ENCODE measurements around the gene ATP1A1. TPM values are rescaled to one million over a fixed set of nuclear protein-coding genes. Genes with fewer than 3 reads are reported as not detected.
A peak's percentile ranks its signal among the peaks of the same experiment; 100 is the strongest.

Gene ATP1A1
- total RNA-seq, 1 experiment from 2014 or later = 931 TPM

DNA sequence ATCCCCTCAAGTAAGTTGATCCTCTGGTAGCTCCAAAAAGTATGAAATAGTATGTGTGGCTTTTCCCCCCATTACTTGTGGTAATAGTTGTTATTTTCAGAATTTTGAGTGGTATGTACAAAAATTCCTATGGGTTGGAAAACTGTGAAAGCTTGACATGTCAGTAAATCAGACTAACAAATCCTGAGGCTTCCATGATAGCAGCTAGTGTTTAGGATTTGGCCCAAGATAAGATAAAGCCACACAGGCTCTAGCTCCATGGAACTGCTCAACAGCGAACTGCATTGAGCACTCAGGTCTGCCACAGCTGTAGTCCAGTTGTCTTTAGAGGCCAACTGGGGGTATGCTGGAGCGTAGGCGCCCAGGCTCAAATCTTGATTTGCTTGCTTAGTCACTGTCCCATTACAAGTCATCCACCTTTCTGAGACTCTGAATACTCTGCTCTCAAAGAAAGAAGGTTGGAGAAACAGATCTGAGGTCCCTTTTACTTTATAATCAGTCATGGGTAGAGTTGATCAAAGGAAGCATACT is 28.7 kb downstream of the ATP1A1 start:
- Histone ChIP-seq H3K27ac (ENCODE audit: low read length) (peak overlapping the region; percentile 53), H3K79me2 (ENCODE audit: low read length) (no peaks in the 10 kb centered on the region), H4K20me1 (ENCODE audit: insufficient read depth, low read depth, low read length) (peaks cover 82% of the 10 kb centered on the region), H3K4me2 (ENCODE audit: low read depth, low read length, poor library complexity, severe bottlenecking) (no peak overlapping the region), H3K36me3 (ENCODE audit: insufficient read depth, low read length) (peaks cover 97% of the 10 kb centered on the region), H3K4me3 (ENCODE audit: low read length) (no peak overlapping the region), H3K4me1 (ENCODE audit: low read length) (peaks cover under 1% of the 10 kb centered on the region; the same call in 1 of the 2 replicates), H3K27me3 (ENCODE audit: low read length) (no peaks in the 10 kb centered on the region), H3K9me3 (ENCODE audit: low read length) (no peaks in the 10 kb centered on the region), H2AFZ (ENCODE audit: low read length) (no peak overlapping the region), H3K9me2 (replicated peaks; ENCODE audit: insufficient read depth, low read length) (no peaks in the 10 kb centered on the region), H3K9ac (ENCODE audit: low read length) (no peak overlapping the region)
- DNase-seq = no peak

- no peak overlapping the region for H3K9ac ChIP-seq (ENCODE audit: low read length)
- no peak overlapping the region for H3K4me3 ChIP-seq (ENCODE audit: low read length)
- peaks cover 77% of the 10 kb centered on the region for H4K20me1 ChIP-seq (ENCODE audit: insufficient read depth, low read depth, low read length)
- H3K27me3 ChIP-seq (ENCODE audit: low read length) = no peaks in the 10 kb centered on the region
- no peaks in the 10 kb centered on the region for H3K79me2 ChIP-seq (ENCODE audit: low read length)
- no peaks in the 10 kb centered on the region for H3K9me2 ChIP-seq (replicated peaks; ENCODE audit: insufficient read depth, low read length)
- no peak overlapping the region for H3K4me2 ChIP-seq (ENCODE audit: low read depth, low read length, poor library complexity, severe bottlenecking)
- H3K4me1 ChIP-seq (ENCODE audit: low read length) = no peaks in the 10 kb centered on the region; the same call in 1 of the 2 replicates
- peaks cover 97% of the 10 kb centered on the region for H3K36me3 ChIP-seq (ENCODE audit: insufficient read depth, low read length)
- DNase-seq = no peak
- H2AFZ ChIP-seq (ENCODE audit: low read length) = no peak overlapping the region
- H3K9me3 ChIP-seq (ENCODE audit: low read length) = no peaks in the 10 kb centered on the region
- H3K27ac ChIP-seq (ENCODE audit: low read length) = peak overlapping the region; percentile 53
These were observed 29.3 kb downstream of the ATP1A1 start for GRCh38 chr1:116402333-116402732.

- Histone ChIP-seq H3K4me1 (ENCODE audit: low read length) (no peaks in the 10 kb centered on the region; the same call in 1 of the 2 replicates), H3K4me3 (ENCODE audit: low read length) (no peak overlapping the region), H2AFZ (ENCODE audit: low read length) (no peak overlapping the region), H3K9ac (ENCODE audit: low read length) (no peak overlapping the region), H3K27ac (ENCODE audit: low read length) (0 out of 2 replicates have a peak overlapping the region, but pooled peaks have one; percentile 53), H3K9me2 (replicated peaks; ENCODE audit: insufficient read depth, low read length) (no peaks in the 10 kb centered on the region), H3K79me2 (ENCODE audit: low read length) (no peaks in the 10 kb centered on the region), H3K4me2 (ENCODE audit: low read depth, low read length, poor library complexity, severe bottlenecking) (no peak overlapping the region), H3K27me3 (ENCODE audit: low read length) (no peaks in the 10 kb centered on the region), H3K9me3 (ENCODE audit: low read length) (no peaks in the 10 kb centered on the region), H4K20me1 (ENCODE audit: insufficient read depth, low read depth, low read length) (peaks cover 65% of the 10 kb centered on the region), H3K36me3 (ENCODE audit: insufficient read depth, low read length) (peaks cover 94% of the 10 kb centered on the region)
- DNase-seq = no peak
These were observed 30.6 kb downstream of the ATP1A1 start for GRCh38 chr1:116403496-116404136.

DNA sequence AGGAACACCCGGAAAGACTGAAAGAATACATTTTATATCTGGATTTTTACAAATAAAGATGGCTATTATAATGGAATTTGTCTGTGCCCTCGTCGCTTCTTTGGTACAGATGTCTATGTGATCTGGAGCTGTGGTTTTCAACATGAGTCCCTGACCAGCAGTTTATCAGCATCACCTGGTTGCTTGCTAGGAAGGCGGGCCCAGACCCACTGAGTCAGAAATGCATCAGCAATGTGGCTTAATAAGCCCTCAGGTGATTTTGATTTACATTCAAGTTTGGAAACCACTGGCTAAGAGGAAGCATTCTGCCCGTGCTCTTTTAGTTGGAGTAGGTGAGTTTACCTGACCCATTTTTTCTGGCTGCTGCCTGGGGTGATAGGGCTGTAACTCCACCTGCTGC is 31.7 kb downstream of the ATP1A1 start:
- no peak overlapping the region for H3K9ac ChIP-seq (ENCODE audit: low read length)
- no peak overlapping the region for H3K4me2 ChIP-seq (ENCODE audit: low read depth, low read length, poor library complexity, severe bottlenecking)
- no peak overlapping the region for H2AFZ ChIP-seq (ENCODE audit: low read length)
- peaks cover 83% of the 10 kb centered on the region for H3K36me3 ChIP-seq (ENCODE audit: insufficient read depth, low read length)
- H3K9me2 ChIP-seq (replicated peaks; ENCODE audit: insufficient read depth, low read length) = no peaks in the 10 kb centered on the region
- H3K4me1 ChIP-seq (ENCODE audit: low read length) = no peaks in the 10 kb centered on the region; the same call in 1 of the 2 replicates
- no peak for DNase-seq
- H3K4me3 ChIP-seq (ENCODE audit: low read length) = no peak overlapping the region
- no peaks in the 10 kb centered on the region for H3K79me2 ChIP-seq (ENCODE audit: low read length)
- peak overlapping the region; percentile 52 for H3K27ac ChIP-seq (ENCODE audit: low read length)
- no peaks in the 10 kb centered on the region for H3K27me3 ChIP-seq (ENCODE audit: low read length)
- peaks cover 54% of the 10 kb centered on the region for H4K20me1 ChIP-seq (ENCODE audit: insufficient read depth, low read depth, low read length)
- no peaks in the 10 kb centered on the region for H3K9me3 ChIP-seq (ENCODE audit: low read length)

DNA sequence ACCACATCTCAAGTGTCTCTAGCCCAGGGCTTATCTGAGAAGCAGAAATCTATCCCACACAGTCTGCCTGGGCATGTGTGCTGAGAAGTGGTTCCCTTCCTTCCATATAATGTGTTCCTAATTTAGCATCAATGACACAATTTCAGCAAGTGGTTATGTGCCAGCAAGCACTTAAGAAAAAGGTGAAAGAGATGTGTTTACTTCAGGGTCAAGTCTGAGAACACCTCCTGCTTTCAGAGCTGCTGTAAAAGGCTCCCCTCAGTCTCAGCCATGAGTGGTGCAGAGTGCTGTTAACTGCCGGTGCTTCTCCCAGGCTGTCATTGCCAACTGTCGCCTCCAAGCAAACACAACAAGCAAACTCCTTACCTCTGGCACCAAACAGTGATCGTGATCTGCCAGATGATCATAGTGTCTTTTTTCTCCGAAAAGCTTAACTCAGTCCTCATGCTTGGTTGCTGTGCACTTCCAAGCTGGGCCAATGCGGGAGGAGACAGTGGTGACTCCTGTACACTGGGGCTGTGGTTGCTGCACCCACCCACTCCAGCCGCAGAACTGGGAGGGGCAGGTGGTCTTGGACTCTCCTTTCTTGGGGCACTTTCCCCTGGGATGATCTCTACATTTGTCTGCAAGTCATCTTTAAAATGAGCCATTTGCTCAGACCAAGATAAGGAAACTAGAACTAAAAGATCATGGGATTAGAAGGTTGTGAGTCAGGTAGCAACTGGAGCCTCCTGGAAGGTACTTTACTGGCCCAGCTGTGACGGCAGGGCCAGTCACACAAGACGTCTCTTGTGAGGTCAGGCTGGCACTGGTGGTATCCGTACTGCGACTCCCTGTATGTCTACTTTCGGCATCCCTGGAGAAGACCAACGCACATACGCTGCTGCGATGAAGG is 32.4 kb downstream of the ATP1A1 start:
- H4K20me1 ChIP-seq (ENCODE audit: insufficient read depth, low read depth, low read length) = peaks cover 47% of the 10 kb centered on the region
- peaks cover 3% of the 10 kb centered on the region; the same call in 1 of the 2 replicates for H3K4me1 ChIP-seq (ENCODE audit: low read length)
- peak; percentile 69 for DNase-seq
- no peaks in the 10 kb centered on the region for H3K79me2 ChIP-seq (ENCODE audit: low read length)
- H3K4me2 ChIP-seq (ENCODE audit: low read depth, low read length, poor library complexity, severe bottlenecking) = no peak overlapping the region
- no peaks in the 10 kb centered on the region for H3K9me2 ChIP-seq (replicated peaks; ENCODE audit: insufficient read depth, low read length)
- H3K36me3 ChIP-seq (ENCODE audit: insufficient read depth, low read length) = peaks cover 75% of the 10 kb centered on the region
- H3K27me3 ChIP-seq (ENCODE audit: low read length) = no peaks in the 10 kb centered on the region
- H2AFZ ChIP-seq (ENCODE audit: low read length) = no peak overlapping the region
- H3K4me3 ChIP-seq (ENCODE audit: low read length) = no peak overlapping the region
- H3K9me3 ChIP-seq (ENCODE audit: low read length) = no peaks in the 10 kb centered on the region
- H3K9ac ChIP-seq (ENCODE audit: low read length) = no peak overlapping the region
- H3K27ac ChIP-seq (ENCODE audit: low read length) = peak overlapping the region; percentile 52

DNA sequence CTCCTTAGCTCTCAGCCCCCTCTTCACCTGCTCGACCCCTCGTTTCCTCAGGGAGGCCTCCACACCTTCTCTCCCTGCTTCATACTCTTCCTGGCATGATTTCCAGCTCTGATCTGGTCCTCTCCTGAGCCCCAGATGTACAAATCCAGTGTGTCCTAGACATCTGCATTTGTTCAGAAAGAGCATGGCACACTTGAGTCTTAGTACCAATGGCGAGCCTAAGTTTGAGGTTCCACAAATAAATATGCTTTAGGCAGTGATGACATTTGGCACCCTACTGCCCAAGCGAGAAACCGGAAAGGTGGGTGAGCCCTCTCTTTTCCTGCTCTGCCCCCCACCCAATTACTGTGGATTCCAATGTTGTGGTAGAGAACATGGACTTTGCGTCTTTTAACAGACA is 34.0 kb downstream of the ATP1A1 start:
- H3K4me2 ChIP-seq (ENCODE audit: low read depth, low read length, poor library complexity, severe bottlenecking) = no peak overlapping the region
- H2AFZ ChIP-seq (ENCODE audit: low read length) = no peak overlapping the region
- peaks cover 59% of the 10 kb centered on the region for H3K36me3 ChIP-seq (ENCODE audit: insufficient read depth, low read length)
- H3K4me1 ChIP-seq (ENCODE audit: low read length) = peaks cover 4% of the 10 kb centered on the region
- H3K9me2 ChIP-seq (replicated peaks; ENCODE audit: insufficient read depth, low read length) = no peaks in the 10 kb centered on the region
- no peaks in the 10 kb centered on the region for H3K27me3 ChIP-seq (ENCODE audit: low read length)
- H3K79me2 ChIP-seq (ENCODE audit: low read length) = no peaks in the 10 kb centered on the region
- no peak overlapping the region for H3K9ac ChIP-seq (ENCODE audit: low read length)
- H4K20me1 ChIP-seq (ENCODE audit: insufficient read depth, low read depth, low read length) = peaks cover 40% of the 10 kb centered on the region
- peak; percentile 61 for DNase-seq
- H3K9me3 ChIP-seq (ENCODE audit: low read length) = no peaks in the 10 kb centered on the region
- 0 out of 2 replicates have a peak overlapping the region, but pooled peaks have one; percentile 52 for H3K27ac ChIP-seq (ENCODE audit: low read length)
- no peak overlapping the region for H3K4me3 ChIP-seq (ENCODE audit: low read length)

- peak; percentile 68 for DNase-seq
- Histone ChIP-seq H3K4me3 (ENCODE audit: low read length) (no peak overlapping the region), H3K27me3 (ENCODE audit: low read length) (no peaks in the 10 kb centered on the region), H2AFZ (ENCODE audit: low read length) (no peak overlapping the region), H3K9me2 (replicated peaks; ENCODE audit: insufficient read depth, low read length) (no peaks in the 10 kb centered on the region), H3K4me1 (ENCODE audit: low read length) (peaks cover 16% of the 10 kb centered on the region), H4K20me1 (ENCODE audit: insufficient read depth, low read depth, low read length) (peaks cover 28% of the 10 kb centered on the region), H3K4me2 (ENCODE audit: low read depth, low read length, poor library complexity, severe bottlenecking) (no peak overlapping the region), H3K9me3 (ENCODE audit: low read length) (no peaks in the 10 kb centered on the region), H3K79me2 (ENCODE audit: low read length) (no peaks in the 10 kb centered on the region), H3K9ac (ENCODE audit: low read length) (no peak overlapping the region), H3K36me3 (ENCODE audit: insufficient read depth, low read length) (peaks cover 48% of the 10 kb centered on the region), H3K27ac (ENCODE audit: low read length) (peak overlapping the region; percentile 35; the same call in 1 of the 2 replicates)
These were observed 35.1 kb downstream of the ATP1A1 start for GRCh38 chr1:116408193-116408592.
